Natural killer cell (primary cell): ENCODE results near the gene GRIN1. TPM values are rescaled to one million over a fixed set of nuclear protein-coding genes. Genes with fewer than 3 reads are reported as not detected.

Experiments
- ATAC-seq, 3 donors: fragments of 150-1000 bp in 2 of 3; fragments of 200-7000 bp in 1 of 3; cut with Tn5 transposase; 1 replicate in 1 of 3; 2 replicates in 2 of 3; pipeline ENCODE4 v1.10.0; 2021; ENCODE audit warnings: mild to moderate bottlenecking in 2 of 3, moderate library complexity in 2 of 3
- DNase-seq, 2 donors: peaks; one replicate each; pipeline versions ENCODE4 v3.0.0 to v3.0.0-alpha.2; 2013 to 2021; ENCODE audit warnings: mixed read lengths in 1 of 2
- H3K27ac ChIP-seq: one replicate; pipeline ENCODE4 v1.5.1; 2013; ENCODE audit warnings: mild to moderate bottlenecking, low read length
- H3K27me3 ChIP-seq: one replicate; pipeline ENCODE4 v1.6.1; 2013; ENCODE audit warnings: low read length; ENCODE audit not compliant: control insufficient read depth, insufficient read depth
- H3K36me3 ChIP-seq: one replicate; pipeline ENCODE4 v1.6.1; 2013; ENCODE audit warnings: low read length; ENCODE audit not compliant: control insufficient read depth, insufficient read depth
- H3K4me1 ChIP-seq: one replicate; pipeline ENCODE4 v1.6.1; 2013; ENCODE audit warnings: low read length; ENCODE audit not compliant: control insufficient read depth, insufficient read depth
- H3K4me3 ChIP-seq: one replicate; pipeline ENCODE4 v1.5.1; 2013; ENCODE audit warnings: low read length
- H3K9me3 ChIP-seq: one replicate; pipeline ENCODE4 v1.6.1; 2013; ENCODE audit warnings: low read length; ENCODE audit not compliant: control insufficient read depth, insufficient read depth
- H3K27ac Mint-ChIP-seq, 2 donors: one replicate each; pipeline ENCODE4 v1.8.0; 2022; ENCODE audit warnings: mild to moderate bottlenecking in 2 of 2, mixed read lengths in 2 of 2, moderate library complexity in 1 of 2
- H3K27me3 Mint-ChIP-seq, 2 donors: one replicate each; pipeline ENCODE4 v1.8.0; 2022; ENCODE audit warnings: low read depth in 2 of 2, mixed read lengths in 2 of 2
- H3K36me3 Mint-ChIP-seq: one replicate; pipeline ENCODE4 v1.8.0; 2022; ENCODE audit warnings: mixed read lengths
- H3K4me1 Mint-ChIP-seq, 2 donors: one replicate each; pipeline ENCODE4 v1.8.0; 2022; ENCODE audit warnings: mixed read lengths in 2 of 2
- H3K4me3 Mint-ChIP-seq: one replicate; pipeline ENCODE4 v1.8.0; 2022; ENCODE audit warnings: mild to moderate bottlenecking, moderate library complexity, mixed read lengths
- H3K9me3 Mint-ChIP-seq, 2 donors: one replicate each; pipeline ENCODE4 v1.8.0; 2022; ENCODE audit warnings: mixed read lengths in 2 of 2
- CTCF ChIP-seq: fragments of 200-600 bp; IDR thresholded peaks from one replicate; pipeline ENCODE4 v1.8.0; 2022; ENCODE audit warnings: antibody characterized with exemption
- WGBS: methylation state at CpG from one replicate; pipeline ENCODE4 v1.1.7; 2013; ENCODE audit warnings: missing lambda C conversion rate; ENCODE audit not compliant: insufficient coverage; 5-methylcytosine and 5-hydroxymethylcytosine counted together
- intact Hi-C: fragments of 100-400 bp; cut with micrococcal nuclease; formaldehyde crosslinking; loops from one replicate; pipeline ENCODE4 v1.14.2; 2022
- total RNA-seq, 4 donors: library from RNA; stranded (reverse); fragments of 120-200 nt in 1 of 4; gene quantifications; one replicate each; pipeline versions ENCODE4 v1.2.3 to v1.2.4, GENCODE V29; 2013 to 2022

Gene GRIN1
- total RNA-seq, 3 donors from 2014 or later (not counting 1 experiment from before 2014, with no cell fraction given) = not detected

GRCh38 chr9:137183980-137184595 lies 45.1 kb downstream of the GRIN1 start:
- TF ChIP-seq CTCF = no peak
- intact Hi-C loops = no loop called here
- 97% methylated on average over 27 of the region's 27 CpGs for WGBS
- Histone ChIP-seq H3K36me3 (peaks cover 58% of the 10 kb centered on the region), H3K27ac (no peak overlapping the region), H3K4me3 (no peak overlapping the region), H3K9me3 (no peaks in the 10 kb centered on the region), H3K4me1 (peaks cover 31% of the 10 kb centered on the region), H3K27me3 (no peaks in the 10 kb centered on the region)
- Mint-ChIP-seq H3K4me1 (peaks cover 17 to 30% of the 10 kb centered on the region in 2 donors), H3K27me3 (no peaks in the 10 kb centered on the region), H3K36me3 (no peaks in the 10 kb centered on the region), H3K9me3 (no peaks in the 10 kb centered on the region), H3K4me3 (peak overlapping the region; percentile 1), H3K27ac (peak overlapping the region; percentile 37 to 44)
- DNase-seq (no peak), ATAC-seq (no peak)

GRCh38 chr9:137184881-137185660 lies 46.1 kb downstream of the GRIN1 start:
- Histone ChIP-seq H3K27ac (no peak overlapping the region), H3K27me3 (no peaks in the 10 kb centered on the region), H3K9me3 (no peaks in the 10 kb centered on the region), H3K36me3 (peaks cover 53% of the 10 kb centered on the region), H3K4me1 (peaks cover 41% of the 10 kb centered on the region), H3K4me3 (no peak overlapping the region)
- H3K4me3 Mint-ChIP-seq = no peak overlapping the region
- no peak for TF ChIP-seq CTCF
- WGBS = 95% methylated on average over 48 of the region's 48 CpGs
- H3K9me3 Mint-ChIP-seq = no peaks in the 10 kb centered on the region
- H3K27ac Mint-ChIP-seq = no peak overlapping the region
- intact Hi-C loops = no loop called here
- DNase-seq = no peak
- peaks cover 20 to 36% of the 10 kb centered on the region in 2 donors for H3K4me1 Mint-ChIP-seq
- ATAC-seq = no peak
- H3K27me3 Mint-ChIP-seq = no peaks in the 10 kb centered on the region
- no peaks in the 10 kb centered on the region for H3K36me3 Mint-ChIP-seq

- no peak for TF ChIP-seq CTCF
- H3K36me3 ChIP-seq = peaks cover 56% of the 10 kb centered on the region
- Mint-ChIP-seq H3K4me1 (peaks cover 20 to 42% of the 10 kb centered on the region in 2 donors), H3K36me3 (no peaks in the 10 kb centered on the region), H3K27ac (no peak overlapping the region), H3K4me3 (no peak overlapping the region), H3K27me3 (no peaks in the 10 kb centered on the region), H3K9me3 (no peaks in the 10 kb centered on the region)
- H3K4me1 ChIP-seq = peaks cover 43% of the 10 kb centered on the region
- H3K4me3 ChIP-seq = no peak overlapping the region
- intact Hi-C loops = no loop called here
- no peak for ATAC-seq
- WGBS = 97% methylated on average over 19 of the region's 19 CpGs
- no peak overlapping the region for H3K27ac ChIP-seq
- no peaks in the 10 kb centered on the region for H3K9me3 ChIP-seq
- no peaks in the 10 kb centered on the region for H3K27me3 ChIP-seq
- no peak for DNase-seq
Observed at GRCh38 chr9:137185921-137186320, 47.0 kb downstream of the GRIN1 start.
